Midbrain (tissue), 1 donor: Measurements from ENCODE around the gene IGSF3.
"Not testable (repeated sequence)": the region's sequence is repeated elsewhere in the genome, so short reads cannot be mapped to it uniquely, and the experiment has no call there.

Experiments
- DNase-seq: peaks from one replicate; lab custom pipeline; 2025; lab: John Stamatoyannopoulos, UW

The IGSF3 gene

DNA sequence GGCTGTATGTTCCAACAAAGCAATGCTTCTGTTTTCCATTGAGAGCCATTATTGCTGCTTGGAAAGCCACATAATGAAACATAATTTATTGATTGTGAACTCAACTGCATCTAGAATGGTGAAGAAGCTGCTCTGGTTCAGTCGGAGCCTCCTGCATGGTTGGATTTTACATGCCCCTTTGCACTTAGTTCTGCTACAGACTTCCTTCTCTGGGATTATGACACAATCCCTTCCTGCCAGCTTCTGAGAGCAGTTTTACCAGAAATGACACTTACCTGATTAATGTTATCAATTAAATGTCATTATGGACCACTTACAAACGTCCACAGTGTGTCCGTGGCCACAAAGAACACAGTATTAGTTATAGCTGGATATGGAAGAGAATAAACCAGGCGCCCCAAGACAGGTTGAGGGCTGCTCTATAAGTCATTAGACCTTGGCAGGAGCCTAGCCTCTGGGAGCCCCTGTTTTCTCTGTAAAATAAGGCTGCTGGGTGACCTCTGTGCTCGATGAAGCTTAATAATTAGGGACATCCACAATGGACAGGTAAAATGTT lies 89.7 kb downstream of the IGSF3 start:
- no peak for DNase-seq

- peak; percentile 81 for DNase-seq
These were observed 92.8 kb downstream of the IGSF3 start for GRCh38 chr1:116574581-116575291.

DNA sequence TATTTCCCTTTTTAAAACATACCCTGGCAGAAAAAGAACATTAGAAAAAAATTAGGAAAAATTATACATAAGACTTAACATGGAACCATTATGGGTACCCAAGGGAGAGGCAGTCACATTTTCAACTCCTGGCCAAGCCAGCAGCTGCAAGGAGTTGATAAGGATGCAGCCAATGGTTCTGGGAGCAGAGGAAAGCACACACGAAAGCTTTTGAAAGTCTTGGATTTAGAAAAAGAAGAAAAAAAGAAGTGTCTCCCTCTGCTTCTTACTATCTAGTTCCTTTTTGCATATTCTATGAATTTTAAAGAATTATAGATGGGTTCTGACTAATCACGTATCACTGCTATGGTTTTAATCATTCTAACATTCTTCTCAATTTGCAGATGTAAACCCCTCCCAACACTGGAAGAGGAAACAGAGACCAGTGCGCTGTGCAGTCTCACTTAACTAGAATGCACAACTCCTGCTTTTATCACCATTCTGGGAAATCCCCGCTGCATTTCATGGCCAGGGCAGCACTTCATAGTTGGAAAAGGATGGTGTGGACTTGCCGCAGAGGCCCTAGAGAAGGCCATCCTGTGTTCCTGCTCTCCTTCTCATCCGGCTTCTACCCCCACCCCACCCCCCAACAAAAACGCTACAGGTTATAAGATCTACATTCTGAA lies 94.0 kb downstream of the IGSF3 start:
- DNase-seq: no peak

DNA sequence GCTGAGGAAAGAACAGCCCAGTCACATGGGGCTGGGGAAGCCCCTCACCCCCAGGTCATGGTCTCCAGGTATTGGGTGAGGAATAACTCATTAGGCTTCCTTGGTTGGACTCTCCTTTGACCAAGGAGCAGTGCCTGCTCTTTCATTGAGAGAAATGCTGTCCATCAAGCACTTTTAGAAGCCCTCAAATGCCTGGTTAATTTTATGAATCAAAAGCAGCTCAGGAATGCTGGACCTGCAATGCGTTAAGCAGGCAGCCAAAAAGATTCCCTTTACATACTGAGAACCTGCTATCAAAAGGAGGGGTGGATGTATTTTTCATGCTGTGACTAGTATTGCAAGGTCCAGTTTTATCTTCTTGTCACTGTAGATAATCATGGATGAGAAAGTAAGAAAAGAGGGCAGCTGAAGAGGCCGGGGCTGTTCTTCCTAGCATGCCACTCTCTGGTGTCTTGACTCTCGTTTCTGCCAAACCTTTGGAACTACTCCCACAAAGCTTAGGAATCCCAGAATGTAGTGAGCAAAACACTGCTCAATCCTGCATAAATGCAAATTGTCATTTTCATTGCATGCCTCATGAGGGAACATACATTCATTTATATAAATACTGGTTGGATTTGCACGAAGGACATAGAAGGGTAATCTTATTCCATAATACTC lies 94.6 kb downstream of the IGSF3 start:
- DNase-seq: no peak

DNA sequence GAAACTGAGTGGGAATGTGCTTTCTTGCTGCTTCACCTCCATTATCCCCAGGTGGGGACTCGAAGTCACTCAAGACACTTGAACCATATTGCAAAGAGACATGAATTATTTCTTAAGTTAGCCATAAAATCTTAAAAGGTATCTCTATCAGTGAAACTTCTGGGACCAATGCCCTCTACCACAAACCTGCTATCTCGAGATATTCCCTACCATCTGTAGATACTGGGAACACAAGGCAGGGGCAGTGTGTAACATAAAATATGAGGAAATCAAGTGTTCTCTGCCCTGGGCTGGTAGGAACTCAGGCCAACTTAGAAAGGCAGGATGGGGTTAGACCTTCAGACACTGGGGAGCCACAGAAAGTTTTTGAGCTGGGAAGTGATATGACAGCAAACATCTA lies 95.4 kb downstream of the IGSF3 start:
- DNase-seq: no peak

DNA sequence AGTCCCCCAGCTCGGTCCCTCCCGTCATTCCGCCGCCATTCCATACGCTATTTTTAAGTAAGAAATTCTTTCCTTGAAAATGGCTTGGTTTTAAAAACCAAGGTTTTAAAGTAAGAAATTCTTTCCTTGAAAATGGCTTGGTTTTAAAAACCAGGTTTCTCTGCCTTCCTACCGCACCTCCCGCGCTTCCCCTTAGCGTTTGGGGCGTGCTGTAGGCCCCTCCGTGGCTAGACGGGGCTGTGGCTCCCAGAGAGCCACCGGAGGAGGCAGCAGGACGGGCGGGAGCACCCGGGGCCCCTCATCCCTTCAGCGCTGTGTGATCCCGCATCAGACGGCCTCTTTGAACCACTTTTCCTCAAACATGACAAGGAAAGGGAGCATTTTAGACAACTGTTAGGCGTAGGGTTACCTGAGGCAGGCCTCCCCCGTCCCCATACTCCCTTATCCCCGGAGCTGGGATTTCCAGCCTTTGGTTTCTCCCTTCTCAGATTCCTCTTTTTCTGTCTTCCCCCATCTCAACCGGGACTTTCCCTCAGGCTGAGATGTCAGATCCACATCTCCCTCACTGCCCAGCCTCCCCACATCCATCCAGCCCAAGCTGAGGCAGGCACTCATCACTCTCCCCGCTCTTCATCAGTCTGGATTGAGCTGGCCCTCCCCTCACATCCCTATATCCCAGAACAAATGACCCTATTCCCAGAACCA lies 96.2 kb downstream of the IGSF3 start:
- DNase-seq: no peak

- peak; percentile 83 for DNase-seq
These were observed 96.9 kb downstream of the IGSF3 start, which contains the start of gene CD58 for GRCh38 chr1:116570358-116571214. Gene CD58, minus strand, starts transcription at chr1:116571026. Its CDS starts 54 bp downstream, at chr1:116570972.

- DNase-seq: no peak
These were observed 97.7 kb downstream of the IGSF3 start for GRCh38 chr1:116569776-116570357.

GRCh38 chr1:116569381-116569670 lies 98.2 kb downstream of the IGSF3 start:
- no peak for DNase-seq

- no peak for DNase-seq
These were observed 98.7 kb downstream of the IGSF3 start for GRCh38 chr1:116568662-116569380.

GRCh38 chr1:116567790-116568661 lies 99.5 kb downstream of the IGSF3 start:
- no peak for DNase-seq

DNA sequence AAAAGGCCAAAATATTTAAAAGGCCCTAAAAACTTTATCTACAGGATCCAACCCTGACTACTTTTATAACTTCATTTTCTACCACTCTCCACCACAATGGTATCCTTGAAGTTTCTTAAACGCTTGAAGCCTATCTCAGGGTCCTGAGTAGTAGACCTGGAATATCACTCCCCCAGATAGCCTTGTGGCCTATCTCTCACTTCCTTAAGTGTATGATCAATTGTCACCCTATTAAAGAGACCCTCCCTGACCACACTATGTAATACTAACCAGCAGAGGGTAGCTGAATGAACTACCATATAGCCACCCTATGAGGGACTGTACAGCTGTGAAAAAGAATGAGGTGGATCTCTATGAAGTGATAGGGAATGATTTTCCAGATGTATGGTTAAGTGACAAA lies 102.3 kb downstream of the IGSF3 start:
- no peak for DNase-seq

GRCh38 chr1:116564426-116564825 lies 103.1 kb downstream of the IGSF3 start:
- DNase-seq: no peak

- DNase-seq: not testable (repeated sequence)
These were observed 105.1 kb downstream of the IGSF3 start for GRCh38 chr1:116562465-116562864.

DNA sequence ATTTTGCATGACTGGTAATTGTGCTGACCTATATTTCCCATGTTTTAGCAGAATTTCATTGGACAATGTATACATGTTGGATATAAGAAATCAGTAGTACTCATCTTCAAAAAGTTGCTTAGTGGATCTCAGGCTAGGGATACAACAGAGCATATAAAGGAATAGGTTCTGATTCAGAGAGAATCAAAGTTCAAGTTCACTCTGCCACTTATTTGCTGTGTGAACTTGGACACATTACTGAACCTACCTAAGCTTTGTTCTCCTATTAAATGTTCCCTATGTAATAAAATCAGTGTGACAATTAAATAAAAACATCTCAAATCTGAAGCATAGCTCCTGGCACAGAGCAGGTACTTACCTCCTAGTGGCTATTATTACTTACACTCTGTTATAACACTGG lies 106.0 kb downstream of the IGSF3 start:
- no peak for DNase-seq

- DNase-seq: no peak
These were observed 106.6 kb downstream of the IGSF3 start for GRCh38 chr1:116560704-116561490.

GRCh38 chr1:116559304-116559761 lies 108.2 kb downstream of the IGSF3 start:
- DNase-seq: no peak

DNA sequence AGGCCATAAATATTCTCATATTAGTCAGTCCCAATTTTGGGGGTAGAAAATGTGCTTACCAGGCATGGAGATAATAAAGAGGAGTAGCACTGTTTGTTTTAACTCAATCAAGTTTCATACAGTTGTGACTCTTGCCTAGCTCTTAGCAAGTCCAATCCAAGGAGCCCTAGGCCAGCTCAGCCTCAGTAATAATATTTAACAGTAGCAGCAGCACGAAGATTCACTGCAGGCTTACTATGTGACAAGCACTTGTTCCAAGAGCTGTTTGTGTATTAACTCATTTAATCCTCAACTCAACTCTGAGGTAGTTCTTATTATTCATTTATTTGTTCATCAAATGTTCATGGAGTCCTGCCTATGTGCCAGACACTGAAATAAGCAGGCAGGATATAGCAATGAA lies 109.0 kb downstream of the IGSF3 start:
- no peak for DNase-seq
